ENCODE data around the gene FPR3.

DNA sequence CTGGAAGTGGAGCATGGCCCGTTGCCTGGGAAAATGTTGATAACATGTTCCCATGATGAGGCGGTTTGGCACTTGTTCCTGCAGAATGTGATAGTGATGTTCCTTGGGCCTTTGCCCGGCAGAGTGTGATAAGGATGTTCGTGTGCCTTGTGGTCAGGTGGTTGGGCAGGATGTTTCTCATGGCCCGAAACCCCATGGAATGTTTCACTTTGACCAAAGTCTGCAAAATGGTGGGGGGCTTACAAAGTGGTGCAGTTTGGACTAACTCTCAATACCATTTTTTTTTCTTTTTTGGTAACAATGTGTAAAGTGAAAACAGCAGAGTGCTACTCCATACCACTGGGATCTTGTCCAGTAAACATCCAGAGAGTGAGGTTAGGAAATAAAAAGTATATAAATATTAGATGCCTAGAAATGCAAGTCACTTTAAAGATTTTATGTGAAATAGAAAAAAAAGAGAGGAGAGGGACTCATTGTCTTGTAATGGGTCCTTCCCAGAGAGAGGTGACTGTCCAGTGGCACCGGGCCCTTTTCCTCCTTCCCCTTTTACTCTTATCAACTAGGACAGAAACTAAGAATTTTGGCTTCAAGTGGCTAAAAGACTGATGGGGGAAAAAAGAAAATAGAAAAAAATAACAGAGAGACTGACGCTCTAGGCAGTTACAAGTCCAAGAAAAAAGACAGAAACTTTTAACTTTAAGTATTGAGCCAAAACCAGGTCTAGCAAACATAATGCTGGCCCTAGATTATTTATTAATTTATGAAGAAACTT is 5.7 kb downstream of the FPR3 start:
- TF ChIP-seq, protein P1, sequence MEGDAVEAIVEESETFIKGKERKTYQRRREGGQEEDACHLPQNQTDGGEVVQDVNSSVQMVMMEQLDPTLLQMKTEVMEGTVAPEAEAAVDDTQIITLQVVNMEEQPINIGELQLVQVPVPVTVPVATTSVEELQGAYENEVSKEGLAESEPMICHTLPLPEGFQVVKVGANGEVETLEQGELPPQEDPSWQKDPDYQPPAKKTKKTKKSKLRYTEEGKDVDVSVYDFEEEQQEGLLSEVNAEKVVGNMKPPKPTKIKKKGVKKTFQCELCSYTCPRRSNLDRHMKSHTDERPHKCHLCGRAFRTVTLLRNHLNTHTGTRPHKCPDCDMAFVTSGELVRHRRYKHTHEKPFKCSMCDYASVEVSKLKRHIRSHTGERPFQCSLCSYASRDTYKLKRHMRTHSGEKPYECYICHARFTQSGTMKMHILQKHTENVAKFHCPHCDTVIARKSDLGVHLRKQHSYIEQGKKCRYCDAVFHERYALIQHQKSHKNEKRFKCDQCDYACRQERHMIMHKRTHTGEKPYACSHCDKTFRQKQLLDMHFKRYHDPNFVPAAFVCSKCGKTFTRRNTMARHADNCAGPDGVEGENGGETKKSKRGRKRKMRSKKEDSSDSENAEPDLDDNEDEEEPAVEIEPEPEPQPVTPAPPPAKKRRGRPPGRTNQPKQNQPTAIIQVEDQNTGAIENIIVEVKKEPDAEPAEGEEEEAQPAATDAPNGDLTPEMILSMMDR (IDR thresholded peaks at IDR 0.05 in 8 of 11, conservative IDR thresholded peaks at IDR 0.05 in 3 of 11), result no peak
- TF ChIP-seq POLR2AphosphoS5 (IDR thresholded peaks at IDR 0.05) (peak in 1 of 3 donors; percentile 42), POLR2A (IDR thresholded peaks at IDR 0.05) (no peak)
